Body of pancreas (tissue), 4 donors: ENCODE data around the gene RHBDF2. TPM values are rescaled to one million over a fixed set of nuclear protein-coding genes. Genes with fewer than 3 reads are reported as not detected.

ENCODE experiments used
- ATAC-seq: fragments of 150-250 bp; one replicate; pipeline ENCODE4 v1.9.1; 2016
- DNase-seq, 4 donors: peaks; one replicate each; pipeline ENCODE4 v3.0.0-alpha.2; 2019
- H3K27ac ChIP-seq, 4 donors: fragments of 200-600 bp; sonication (generic); 1 replicate in 3 of 4; 2 replicates in 1 of 4; pipeline versions ENCODE4 v1.5.1 to v1.6.1; 2016 to 2019; ENCODE audit warnings: mild to moderate bottlenecking in 1 of 4, mixed read lengths in 1 of 4, moderate library complexity in 1 of 4
- H3K27me3 ChIP-seq, 2 donors: fragments of 200-600 bp; sonication (generic); one replicate each; pipeline ENCODE4 v1.6.0; 2016; ENCODE audit warnings: mild to moderate bottlenecking in 1 of 2
- H3K36me3 ChIP-seq, 2 donors: fragments of 200-600 bp; sonication (generic); replicated peaks in 1 of 2; 2 replicates each; pipeline ENCODE4 v1.5.1; 2016; ENCODE audit warnings: low read depth in 2 of 2; ENCODE audit not compliant: insufficient read depth in 1 of 2
- H3K4me1 ChIP-seq: fragments of 200-600 bp; sonication (generic); one replicate; pipeline ENCODE4 v1.6.0; 2016
- H3K4me3 ChIP-seq, 2 donors: fragments of 200-600 bp; sonication (generic); 1 replicate in 1 of 2; 2 replicates in 1 of 2; pipeline ENCODE4 v1.5.1; 2016 to 2019
- H3K9me3 ChIP-seq, 3 donors: fragments of 200-600 bp; sonication (generic); 1 replicate in 2 of 3; 2 replicates in 1 of 3; pipeline ENCODE4 v1.5.1; 2016
- CTCF ChIP-seq, 7 experiments: fragments of 450-650 bp in 4 of 7; fragments of 200-600 bp in 3 of 7; sonication (generic) in 3 of 7; IDR thresholded peaks; one replicate each; pipeline ENCODE4 v1.5.1; 2016 to 2019; ENCODE audit warnings: antibody characterized with exemption in 7 of 7
- POLR2A ChIP-seq, 3 donors: fragments of 450-650 bp; IDR thresholded peaks; one replicate each; pipeline ENCODE4 v1.6.1; 2016; ENCODE audit warnings: antibody characterized with exemption in 3 of 3, mild to moderate bottlenecking in 2 of 3
- WGBS, 2 donors: methylation state at CpG; one replicate each; pipeline ENCODE4 v1.1.5; 2017; 5-methylcytosine and 5-hydroxymethylcytosine counted together
- intact Hi-C: fragments of 100-400 bp; cut with DNase I; formaldehyde crosslinking; loops from one replicate; pipeline ENCODE4 v1.15.1; 2023
- total RNA-seq, 2 donors: library from RNA; depleted of rRNA; stranded (reverse); fragments of >200 nt; gene quantifications; one replicate each; pipeline ENCODE4 v1.1.0, GENCODE V29; 2016

RHBDF2 gene
- total RNA-seq, 2 donors from 2014 or later: 23.1 to 48.1 TPM

GRCh38 chr17:76435751-76436150 is 65.5 kb downstream of the RHBDF2 start:
- Histone ChIP-seq H3K36me3 (no peaks in the 10 kb centered on the region), H3K4me1 (peaks cover 15% of the 10 kb centered on the region), H3K27me3 (no peaks in the 10 kb centered on the region), H3K9me3 (no peaks in the 10 kb centered on the region), H3K27ac (no peak overlapping the region), H3K4me3 (no peak overlapping the region)
- DNase-seq (no peak), ATAC-seq (no peak)
- 90 to 100% methylated on average over 5 to 11 of the region's 11 CpGs for WGBS, 2 donors
- no peak for TF ChIP-seq POLR2A (IDR thresholded peaks at IDR 0.05)
- intact Hi-C loops: no loop called here

GRCh38 chr17:76434870-76435269 is 66.4 kb downstream of the RHBDF2 start:
- DNase-seq: peak in 1 of 4 donors; percentile 48
- TF ChIP-seq POLR2A (IDR thresholded peaks at IDR 0.05) (no peak), CTCF (IDR thresholded peaks at IDR 0.05) (no peak)
- Histone ChIP-seq H3K36me3 (no peaks in the 10 kb centered on the region), H3K9me3 (no peaks in the 10 kb centered on the region), H3K4me1 (peaks cover 15% of the 10 kb centered on the region), H3K4me3 (no peak overlapping the region), H3K27me3 (no peaks in the 10 kb centered on the region), H3K27ac (no peak overlapping the region)
- no peak for ATAC-seq
- intact Hi-C loops: no loop called here
- WGBS, 2 donors: 72 to 81% methylated on average over 7 of the region's 7 CpGs

GRCh38 chr17:76433693-76434092 is 67.5 kb downstream of the RHBDF2 start:
- H3K27me3 ChIP-seq: no peaks in the 10 kb centered on the region
- H3K4me1 ChIP-seq: peaks cover 8% of the 10 kb centered on the region
- no peaks in the 10 kb centered on the region for H3K36me3 ChIP-seq
- no peak overlapping the region for H3K4me3 ChIP-seq
- no peak for DNase-seq
- no peak for ATAC-seq
- no peak overlapping the region for H3K27ac ChIP-seq
- H3K9me3 ChIP-seq: no peaks in the 10 kb centered on the region
- WGBS, 2 donors: 94% methylated on average over 9 of the region's 9 CpGs
- TF ChIP-seq CTCF (IDR thresholded peaks at IDR 0.05): no peak
- TF ChIP-seq POLR2A (IDR thresholded peaks at IDR 0.05): no peak
- intact Hi-C loops: no loop called here

- intact Hi-C loops: no loop called here
- H3K4me3 ChIP-seq: no peak overlapping the region
- no peaks in the 10 kb centered on the region for H3K27me3 ChIP-seq
- no peak for ATAC-seq
- H3K9me3 ChIP-seq: no peaks in the 10 kb centered on the region
- TF ChIP-seq POLR2A (IDR thresholded peaks at IDR 0.05): no peak
- TF ChIP-seq CTCF (IDR thresholded peaks at IDR 0.05): peak in 2 of 7 experiments; percentile 10 to 11
- H3K4me1 ChIP-seq: peaks cover 4% of the 10 kb centered on the region
- H3K36me3 ChIP-seq: no peaks in the 10 kb centered on the region
- WGBS, 2 donors: 78 to 81% methylated on average over 3 of the region's 3 CpGs
- DNase-seq: no peak
- H3K27ac ChIP-seq: no peak overlapping the region
These were observed 68.4 kb downstream of the RHBDF2 start for GRCh38 chr17:76432712-76433336.

- WGBS, 2 donors: 65 to 68% methylated on average over 6 of the region's 6 CpGs
- no peaks in the 10 kb centered on the region for H3K9me3 ChIP-seq
- TF ChIP-seq CTCF (IDR thresholded peaks at IDR 0.05): no peak
- no peak for TF ChIP-seq POLR2A (IDR thresholded peaks at IDR 0.05)
- intact Hi-C loops: no loop called here
- H3K4me3 ChIP-seq: no peak overlapping the region
- no peak overlapping the region for H3K27ac ChIP-seq
- DNase-seq (no peak), ATAC-seq (no peak)
- peaks cover 8% of the 10 kb centered on the region for H3K4me1 ChIP-seq
- no peaks in the 10 kb centered on the region for H3K36me3 ChIP-seq
- no peaks in the 10 kb centered on the region for H3K27me3 ChIP-seq
These were observed 69.2 kb downstream of the RHBDF2 start for GRCh38 chr17:76432004-76432403.
